WERI-Rb-1 (cell line): Measurements from ENCODE around the gene CD59.

Experiments used
- DNase-seq: peaks from one replicate; pipeline ENCODE4 v3.0.0-alpha.2; 2020
- H3K27ac ChIP-seq: fragments of 250-450 bp; sonication (Bioruptor Pico); 2 replicates; pipeline ENCODE4 v1.5.1; 2020; ENCODE audit warnings: mild to moderate bottlenecking, moderate library complexity
- H3K27me3 ChIP-seq: fragments of 250-450 bp; sonication (Bioruptor Pico); 2 replicates; pipeline ENCODE4 v1.5.1; 2021; ENCODE audit warnings: mild to moderate bottlenecking, low read depth, moderate library complexity; ENCODE audit not compliant: insufficient read depth, severe bottlenecking
- H3K36me3 ChIP-seq: fragments of 250-450 bp; sonication (Bioruptor Pico); 2 replicates; pipeline ENCODE4 v1.5.1; 2020; ENCODE audit warnings: mild to moderate bottlenecking, moderate library complexity
- H3K4me3 ChIP-seq: 2 replicates; pipeline ENCODE4 v1.5.1; 2011; ENCODE audit warnings: low read depth, mild to moderate bottlenecking, control low read depth, low read length
- H3K9me3 ChIP-seq: fragments of 250-450 bp; sonication (Bioruptor Pico); 2 replicates; pipeline ENCODE4 v1.5.1; 2021; ENCODE audit warnings: mild to moderate bottlenecking, moderate library complexity; ENCODE audit not compliant: severe bottlenecking
- TF ChIP-seq, protein P1 (sequence below): IDR thresholded peaks from 2 replicates; pipeline ENCODE4 v1.5.1; 2011; ENCODE audit warnings: low read depth, mild to moderate bottlenecking, control low read depth, inconsistent platforms, low read length

CD59 gene

DNA sequence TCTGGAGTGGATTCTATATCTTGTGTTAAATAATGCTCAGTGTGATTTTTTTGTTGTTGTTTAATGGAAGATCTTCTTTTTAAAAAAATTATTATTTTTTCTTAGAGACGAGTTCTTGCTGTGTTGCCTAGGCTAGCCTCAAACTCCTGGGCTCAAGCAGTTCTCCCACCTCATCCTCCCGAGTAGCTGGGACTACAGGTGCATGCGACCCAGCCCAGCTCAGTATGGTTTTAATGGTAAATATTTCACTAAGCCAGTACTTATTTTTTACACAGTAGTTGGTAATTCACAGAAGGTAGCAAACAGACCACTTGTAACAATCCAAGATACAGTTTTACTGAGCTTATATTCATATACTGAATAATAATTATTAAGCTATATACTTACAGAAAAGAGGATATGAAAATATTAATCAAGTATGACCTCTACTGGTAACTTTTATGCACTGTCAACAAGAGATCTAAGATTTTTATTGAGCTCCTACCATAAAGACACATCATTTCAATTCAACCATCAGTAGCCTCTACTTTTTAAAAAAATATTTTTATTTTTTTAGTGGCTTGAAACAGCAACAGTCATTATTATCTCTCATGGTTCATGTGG lies 6.1 kb upstream of the CD59 start:
- TF ChIP-seq, protein P1, sequence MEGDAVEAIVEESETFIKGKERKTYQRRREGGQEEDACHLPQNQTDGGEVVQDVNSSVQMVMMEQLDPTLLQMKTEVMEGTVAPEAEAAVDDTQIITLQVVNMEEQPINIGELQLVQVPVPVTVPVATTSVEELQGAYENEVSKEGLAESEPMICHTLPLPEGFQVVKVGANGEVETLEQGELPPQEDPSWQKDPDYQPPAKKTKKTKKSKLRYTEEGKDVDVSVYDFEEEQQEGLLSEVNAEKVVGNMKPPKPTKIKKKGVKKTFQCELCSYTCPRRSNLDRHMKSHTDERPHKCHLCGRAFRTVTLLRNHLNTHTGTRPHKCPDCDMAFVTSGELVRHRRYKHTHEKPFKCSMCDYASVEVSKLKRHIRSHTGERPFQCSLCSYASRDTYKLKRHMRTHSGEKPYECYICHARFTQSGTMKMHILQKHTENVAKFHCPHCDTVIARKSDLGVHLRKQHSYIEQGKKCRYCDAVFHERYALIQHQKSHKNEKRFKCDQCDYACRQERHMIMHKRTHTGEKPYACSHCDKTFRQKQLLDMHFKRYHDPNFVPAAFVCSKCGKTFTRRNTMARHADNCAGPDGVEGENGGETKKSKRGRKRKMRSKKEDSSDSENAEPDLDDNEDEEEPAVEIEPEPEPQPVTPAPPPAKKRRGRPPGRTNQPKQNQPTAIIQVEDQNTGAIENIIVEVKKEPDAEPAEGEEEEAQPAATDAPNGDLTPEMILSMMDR = no peak
- H3K36me3 ChIP-seq = peaks cover 14% of the 10 kb centered on the region
- no peak for DNase-seq

GRCh38 chr11:33741806-33742205 lies 5.6 kb upstream of the CD59 start:
- DNase-seq = no peak
- H3K27me3 ChIP-seq = no peaks in the 10 kb centered on the region
- no peak overlapping the region for H3K4me3 ChIP-seq
- peaks cover 10% of the 10 kb centered on the region for H3K36me3 ChIP-seq
- no peaks in the 10 kb centered on the region for H3K9me3 ChIP-seq
- H3K27ac ChIP-seq = no peak overlapping the region
- TF ChIP-seq, protein P1 = no peak

More for the DNA sequence above, 6.1 kb upstream of the CD59 start:
- no peaks in the 10 kb centered on the region for H3K27me3 ChIP-seq
- H3K27ac ChIP-seq = no peak overlapping the region
- H3K4me3 ChIP-seq = no peak overlapping the region
- H3K9me3 ChIP-seq = no peaks in the 10 kb centered on the region

- Histone ChIP-seq H3K9me3 (no peaks in the 10 kb centered on the region), H3K36me3 (peaks cover 3% of the 10 kb centered on the region; the same call in 1 of the 2 replicates), H3K27ac (no peak overlapping the region), H3K27me3 (no peaks in the 10 kb centered on the region), H3K4me3 (no peak overlapping the region)
- DNase-seq = no peak
- TF ChIP-seq, protein P1 = no peak
Observed at GRCh38 chr11:33737362-33737821, 1.2 kb upstream of the CD59 start.

- DNase-seq = peak; percentile 37
- TF ChIP-seq, protein P1 = 0 out of 2 replicates have a peak, but pooled peaks have one; percentile 3
- peak overlapping the region; percentile 66 for H3K27ac ChIP-seq
Observed at GRCh38 chr11:33735271-33736147, 714 bp downstream of the CD59 start.

GRCh38 chr11:33734441-33735270 lies 1.6 kb downstream of the CD59 start:
- H3K4me3 ChIP-seq = no peak overlapping the region
- TF ChIP-seq, protein P1 = no peak

More at GRCh38 chr11:33735271-33736147, 714 bp downstream of the CD59 start:
- H3K4me3 ChIP-seq = peak overlapping the region; percentile 89
- H3K27me3 ChIP-seq = no peaks in the 10 kb centered on the region
- H3K36me3 ChIP-seq = peaks cover 3% of the 10 kb centered on the region; the same call in 1 of the 2 replicates
- no peaks in the 10 kb centered on the region for H3K9me3 ChIP-seq

More at GRCh38 chr11:33734441-33735270, 1.6 kb downstream of the CD59 start:
- Histone ChIP-seq H3K36me3 (peaks cover 3% of the 10 kb centered on the region; the same call in 1 of the 2 replicates), H3K27ac (no peak overlapping the region), H3K27me3 (no peaks in the 10 kb centered on the region), H3K9me3 (no peaks in the 10 kb centered on the region)
- DNase-seq = no peak
